GM18507 (cell line): ENCODE results near the gene ATXN1.
"Not testable (repeated sequence)": the region's sequence is repeated elsewhere in the genome, so short reads cannot be mapped to it uniquely, and the experiment has no call there.

ENCODE experiments used
- DNase-seq: peaks from one replicate; pipeline ENCODE4 v3.0.0; 2011; ENCODE audit warnings: low read depth; ENCODE audit not compliant: insufficient read length; ENCODE audit errors: extremely low spot score
- FAIRE-seq: peaks from 2 replicates; lab custom pipeline; 2011; peaks lifted over from hg19 to GRCh38; lab: Jason Lieb, UNC

Gene ATXN1

DNA sequence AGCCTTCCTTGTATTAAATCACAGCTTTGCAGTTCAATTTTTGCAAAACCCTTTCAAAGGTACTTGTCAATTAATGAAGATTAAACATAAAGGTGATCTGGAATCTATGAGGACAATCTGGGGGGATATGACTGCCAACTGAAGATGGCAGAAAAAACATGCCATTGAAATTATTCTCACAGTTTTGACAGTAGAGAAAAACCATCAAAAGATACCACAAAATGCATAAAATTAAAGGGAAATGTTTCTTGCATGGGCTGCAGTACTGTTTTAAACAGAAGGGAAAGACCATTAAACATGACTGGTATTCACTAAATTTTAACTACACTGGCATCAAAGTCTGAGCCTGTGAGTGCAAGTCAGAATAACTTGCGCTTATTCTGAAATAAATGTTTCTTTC is 194.2 kb downstream of the ATXN1 start:
- DNase-seq, result no peak
- no peak for FAIRE-seq

DNA sequence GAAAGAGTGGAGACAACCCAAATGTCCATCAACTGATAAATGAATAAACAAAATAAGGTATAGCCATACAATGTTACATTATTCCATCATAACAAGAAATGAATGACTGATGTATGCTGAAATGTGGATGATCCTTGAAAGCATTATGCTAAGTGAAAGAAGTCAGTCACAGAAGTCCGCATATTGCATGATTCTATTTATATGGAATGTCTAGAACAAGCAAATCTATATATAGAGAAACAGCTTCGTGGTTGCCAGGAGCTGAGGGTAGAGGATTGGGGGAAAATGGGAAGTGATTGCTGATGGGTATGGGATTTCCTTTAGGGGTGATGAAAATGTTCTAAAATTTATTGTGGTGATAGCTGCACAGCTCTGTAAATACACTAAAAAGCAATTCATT is 196.8 kb downstream of the ATXN1 start:
- no peak for FAIRE-seq

DNA sequence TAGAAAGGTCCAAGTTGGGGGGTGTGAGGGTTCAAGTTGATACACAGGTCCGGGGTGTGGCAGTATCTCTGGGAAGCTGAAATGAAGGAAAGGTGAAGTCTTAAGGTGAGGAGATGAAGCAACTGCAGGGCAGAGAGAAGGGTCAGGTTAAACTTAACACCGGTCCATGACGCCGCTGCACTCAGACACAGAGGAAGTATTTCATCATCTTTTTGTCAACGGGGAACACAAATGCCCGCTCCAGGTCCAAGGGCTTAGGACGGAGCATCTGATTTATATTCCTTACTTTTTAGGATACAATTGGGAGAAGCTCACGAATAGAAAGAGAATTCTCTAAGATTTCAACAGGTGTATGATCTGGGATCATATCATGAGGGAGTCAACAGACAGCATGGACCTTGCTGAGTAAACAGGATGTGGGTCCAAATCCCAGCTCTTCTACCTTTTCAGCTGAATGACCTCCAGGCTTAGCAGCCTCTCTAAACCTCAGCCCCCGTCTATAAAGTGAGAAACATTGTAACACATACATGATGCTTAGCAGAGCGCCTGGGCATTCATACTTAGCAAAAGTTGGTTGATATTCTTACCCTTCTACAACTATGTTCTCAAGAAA is 197.5 kb downstream of the ATXN1 start:
- FAIRE-seq (no peak), DNase-seq (no peak)

More for the DNA sequence above, 196.8 kb downstream of the ATXN1 start:
- DNase-seq, result no peak

DNA sequence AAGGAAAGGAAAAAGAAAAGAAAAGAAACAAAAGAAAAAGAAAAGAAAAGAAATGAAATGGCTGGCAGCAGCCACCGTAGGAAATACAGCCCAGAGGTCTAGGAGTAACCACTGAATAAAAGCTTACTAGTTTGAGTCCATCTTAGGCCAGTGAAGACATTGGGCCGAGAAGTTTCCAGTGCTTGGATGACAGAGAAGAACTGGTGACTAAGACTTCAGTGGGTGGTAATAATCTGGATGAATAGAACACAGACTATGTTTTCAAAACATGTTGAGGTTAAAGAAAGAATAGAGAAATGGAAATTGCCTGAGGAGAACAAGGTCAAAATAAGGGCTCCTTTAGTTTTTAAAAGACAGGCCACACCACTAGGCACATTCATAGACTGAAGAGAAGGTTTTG is 198.8 kb downstream of the ATXN1 start:
- FAIRE-seq (no peak), DNase-seq (no peak)

DNA sequence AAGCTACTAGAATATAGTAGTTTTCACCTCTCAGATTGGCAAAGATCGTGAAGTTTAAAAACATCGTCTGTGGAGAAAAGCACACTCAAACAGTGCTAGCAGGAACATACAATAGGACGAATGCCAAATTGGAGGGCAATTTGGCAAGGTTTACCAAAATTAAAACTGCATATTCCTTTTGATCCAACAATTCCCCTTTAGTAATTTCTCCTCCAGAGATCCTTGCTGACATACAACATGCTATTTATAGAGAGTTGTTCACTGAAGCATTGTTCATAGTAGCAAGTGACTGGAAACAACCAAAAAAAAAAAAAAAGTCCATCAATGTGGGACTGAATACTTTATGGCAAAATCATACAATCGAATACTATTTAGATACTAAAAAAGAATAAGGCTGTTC is 202.2 kb downstream of the ATXN1 start:
- FAIRE-seq (no peak), DNase-seq (no peak)

DNA sequence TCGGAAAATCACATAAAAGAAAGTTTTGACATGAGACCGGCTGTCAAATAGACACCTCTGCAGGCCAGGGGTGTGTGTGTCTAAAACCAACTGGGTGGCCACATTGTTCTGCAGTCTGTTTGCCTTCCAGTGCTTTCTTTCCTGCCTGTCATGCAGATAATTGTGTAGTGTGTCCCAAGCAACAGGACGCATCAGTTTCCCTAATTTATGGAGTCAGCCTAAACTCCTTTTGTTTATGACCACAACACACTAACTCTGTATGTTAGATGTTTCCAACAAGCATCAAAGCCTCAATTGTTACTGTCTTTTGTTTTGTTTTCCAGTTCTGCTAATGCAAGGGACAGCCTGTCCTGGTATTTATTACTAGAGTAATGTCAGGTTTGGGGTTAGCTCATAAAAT is 205.7 kb downstream of the ATXN1 start:
- no peak for DNase-seq
- FAIRE-seq, result no peak

DNA sequence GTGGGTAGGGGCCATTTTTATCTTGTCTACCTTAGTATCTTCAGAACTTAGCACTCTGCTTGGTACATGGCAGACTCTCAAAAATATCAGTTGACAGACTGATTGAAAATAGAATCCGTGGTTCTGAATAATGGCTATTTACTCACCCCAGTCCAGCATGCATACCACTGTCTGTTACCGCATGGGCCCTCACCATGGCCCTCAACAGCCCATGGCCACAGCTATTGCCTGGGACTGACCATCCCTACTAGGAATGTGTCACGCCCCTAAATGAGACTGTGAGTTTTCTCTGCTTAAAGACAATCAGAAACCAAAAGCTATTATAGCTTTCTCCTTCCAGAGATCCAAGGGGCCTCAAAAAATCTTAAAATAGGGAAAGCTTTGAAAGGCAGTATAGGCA is 207.7 kb downstream of the ATXN1 start:
- FAIRE-seq (no peak), DNase-seq (no peak)

DNA sequence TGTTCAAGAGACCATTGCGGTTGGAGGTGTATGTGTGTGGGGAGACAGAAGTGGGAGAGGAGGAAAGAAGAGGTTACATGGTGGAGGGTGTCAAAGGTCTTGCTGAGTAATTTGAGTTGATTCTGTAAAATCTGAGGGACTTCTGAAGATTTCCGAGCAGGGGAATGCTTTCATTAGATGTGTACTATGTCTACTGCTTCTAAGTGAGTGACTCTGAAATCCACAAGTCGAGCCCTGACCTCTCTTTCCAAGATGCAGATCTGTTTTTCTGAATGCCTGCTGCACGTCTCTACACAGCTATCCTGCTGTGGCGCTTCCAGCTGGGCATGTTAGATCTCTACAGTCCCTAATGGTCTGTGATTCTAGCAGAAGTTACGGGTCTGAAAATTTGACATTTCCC is 209.8 kb downstream of the ATXN1 start:
- no peak for DNase-seq
- no peak for FAIRE-seq

DNA sequence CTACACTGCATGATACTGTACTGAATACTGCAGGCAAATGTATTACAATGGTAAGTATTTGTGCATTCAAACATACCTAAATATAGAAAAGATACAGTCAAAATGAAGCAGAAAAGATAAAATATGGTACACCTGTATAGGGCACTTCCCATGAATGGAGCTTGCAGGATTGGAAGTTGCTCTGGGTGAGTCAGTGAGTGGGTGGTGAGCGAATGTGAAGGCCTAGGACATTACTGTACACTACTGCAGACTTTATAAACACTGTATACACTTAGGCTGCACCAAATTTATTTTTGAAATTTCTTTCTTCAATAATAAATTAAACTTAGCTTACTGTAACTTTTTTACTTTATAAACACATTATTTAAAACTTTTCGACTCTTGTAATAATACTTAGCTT is 213.1 kb downstream of the ATXN1 start:
- no peak for FAIRE-seq
- no peak for DNase-seq

DNA sequence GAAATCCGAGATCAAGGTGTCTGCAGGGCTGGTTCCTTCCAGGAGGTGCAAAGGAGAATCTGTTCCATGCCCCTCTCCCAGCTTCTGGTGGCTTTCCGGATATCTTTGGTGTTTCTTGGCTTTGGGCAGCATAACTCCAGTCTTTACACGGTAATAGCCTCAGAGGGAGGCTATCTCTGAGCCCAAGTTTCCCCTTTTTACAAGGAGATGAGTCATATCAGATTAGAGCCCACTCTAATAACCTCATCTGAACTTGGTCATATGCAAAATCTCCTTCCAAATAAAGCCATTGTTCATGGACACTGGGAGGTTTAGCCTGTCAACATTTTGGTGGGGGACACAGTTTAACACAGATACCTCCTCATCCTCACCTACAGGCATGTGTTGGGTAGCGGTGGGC is 213.7 kb downstream of the ATXN1 start:
- DNase-seq, result no peak
- no peak for FAIRE-seq

DNA sequence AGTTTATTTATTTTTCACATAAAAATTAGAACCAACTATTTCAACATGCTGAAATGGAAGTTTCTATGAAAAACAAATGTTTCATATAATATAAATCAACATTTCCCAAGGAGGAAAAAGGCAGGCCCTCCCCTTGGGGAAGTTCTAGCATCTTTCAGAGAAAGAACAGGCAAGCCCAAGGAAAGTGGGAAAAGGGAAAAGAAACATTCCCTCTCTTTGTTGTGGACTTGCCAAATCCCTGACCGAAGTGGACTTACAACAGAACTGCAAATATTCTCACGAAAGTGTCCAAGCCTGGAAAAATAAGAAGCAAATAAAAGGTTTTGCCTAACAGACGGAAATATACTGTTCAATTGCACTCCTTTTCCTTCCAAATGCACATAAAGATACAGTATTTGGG is 214.4 kb downstream of the ATXN1 start:
- no peak for DNase-seq
- no peak for FAIRE-seq

DNA sequence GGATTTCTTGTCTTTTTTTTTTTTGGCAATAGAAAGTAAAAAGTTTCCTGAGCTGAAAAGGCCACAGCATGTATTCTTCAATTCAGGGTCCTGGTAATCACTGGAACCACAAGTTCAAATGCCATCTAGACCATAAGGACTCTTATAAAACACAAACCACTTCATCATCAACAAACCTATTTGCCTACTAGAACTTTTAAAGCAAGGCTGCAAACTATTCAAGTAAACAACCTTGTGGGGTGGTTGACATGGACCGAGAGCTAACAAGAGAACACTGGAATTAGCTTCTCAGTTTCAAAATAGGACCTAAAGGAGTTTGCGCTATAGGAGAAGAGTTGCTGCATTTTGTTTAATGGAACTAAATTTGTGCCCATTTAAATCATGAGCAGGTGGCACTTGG is 215.9 kb downstream of the ATXN1 start:
- FAIRE-seq (no peak), DNase-seq (no peak)

DNA sequence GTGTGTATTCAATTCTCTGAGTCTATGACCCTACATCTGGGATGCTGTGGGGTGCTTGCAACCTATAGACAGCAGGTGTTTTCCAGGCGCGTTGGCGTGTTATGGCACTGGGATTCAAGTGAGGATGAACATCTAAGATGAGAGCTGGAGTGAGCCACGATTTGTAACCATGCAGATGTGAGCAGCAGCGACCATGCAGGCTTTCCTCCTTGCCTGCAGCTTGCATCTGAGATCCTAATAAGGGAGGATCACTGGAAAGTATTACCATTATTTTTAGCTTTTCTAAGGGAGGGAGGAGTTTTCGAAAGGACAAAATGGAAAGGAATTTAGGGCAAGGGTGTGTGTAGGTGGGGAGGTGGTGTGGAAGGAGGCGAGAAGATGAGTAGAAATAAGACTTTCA is 216.7 kb downstream of the ATXN1 start:
- DNase-seq (no peak), FAIRE-seq (no peak)

DNA sequence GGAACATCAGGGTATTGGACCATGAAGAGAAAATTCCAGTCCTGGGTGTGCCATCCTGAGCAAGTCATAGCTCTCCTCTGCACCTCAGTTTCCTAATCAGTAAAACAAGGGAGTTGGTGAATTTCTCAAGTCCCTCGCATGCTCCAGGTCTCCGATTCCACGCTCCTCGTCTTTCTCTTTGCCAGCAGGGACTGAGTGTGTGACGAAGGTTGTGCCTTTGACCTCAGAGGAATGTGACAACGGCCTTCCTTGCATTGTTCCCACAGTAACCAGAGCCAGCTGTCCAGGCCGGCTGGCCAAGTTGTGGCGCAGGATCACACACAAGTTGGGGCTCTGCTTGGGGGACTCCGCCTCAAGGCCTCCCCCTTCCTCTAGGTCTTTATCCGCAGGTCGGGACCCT is 217.3 kb downstream of the ATXN1 start:
- DNase-seq, result no peak
- FAIRE-seq, result no peak

DNA sequence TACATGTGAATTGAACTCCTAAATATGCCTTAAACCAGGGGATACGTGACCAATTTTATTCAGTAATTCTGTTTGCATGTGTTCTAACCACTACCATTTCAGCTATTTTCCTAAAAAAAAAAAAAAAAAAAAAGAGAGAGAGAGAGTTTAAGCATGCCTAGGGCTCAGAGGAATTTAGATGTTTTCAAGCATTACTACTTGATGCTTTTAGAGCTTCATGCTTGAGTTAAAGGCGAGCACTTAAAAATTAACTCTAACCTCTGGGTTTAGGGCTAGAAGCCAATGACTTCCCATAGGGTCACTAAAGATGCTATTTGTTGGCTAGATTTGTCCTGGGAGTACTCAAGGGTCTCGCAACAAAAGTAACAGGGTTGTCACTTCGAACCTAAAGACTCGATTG is 217.7 kb downstream of the ATXN1 start:
- DNase-seq, result no peak
- no peak for FAIRE-seq

DNA sequence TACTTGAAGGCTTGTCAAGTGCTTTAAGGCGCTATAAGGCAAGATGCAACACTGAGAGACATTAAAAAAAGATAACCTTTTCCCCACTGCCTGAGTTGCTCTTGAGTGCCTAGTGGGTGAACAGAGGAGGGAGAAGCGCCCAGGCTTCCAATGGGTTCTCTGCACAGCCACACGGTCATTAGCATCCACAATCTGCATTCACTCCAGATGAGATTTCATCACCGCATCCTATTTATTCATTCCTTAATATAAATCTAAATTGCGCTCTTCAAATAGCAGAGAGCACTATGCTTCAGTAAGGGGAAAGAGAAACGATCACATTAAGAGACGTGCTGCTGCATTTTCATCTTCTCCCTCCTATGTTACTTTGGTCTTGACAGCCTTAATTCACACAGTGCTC is 219.2 kb downstream of the ATXN1 start:
- no peak for FAIRE-seq
- no peak for DNase-seq

DNA sequence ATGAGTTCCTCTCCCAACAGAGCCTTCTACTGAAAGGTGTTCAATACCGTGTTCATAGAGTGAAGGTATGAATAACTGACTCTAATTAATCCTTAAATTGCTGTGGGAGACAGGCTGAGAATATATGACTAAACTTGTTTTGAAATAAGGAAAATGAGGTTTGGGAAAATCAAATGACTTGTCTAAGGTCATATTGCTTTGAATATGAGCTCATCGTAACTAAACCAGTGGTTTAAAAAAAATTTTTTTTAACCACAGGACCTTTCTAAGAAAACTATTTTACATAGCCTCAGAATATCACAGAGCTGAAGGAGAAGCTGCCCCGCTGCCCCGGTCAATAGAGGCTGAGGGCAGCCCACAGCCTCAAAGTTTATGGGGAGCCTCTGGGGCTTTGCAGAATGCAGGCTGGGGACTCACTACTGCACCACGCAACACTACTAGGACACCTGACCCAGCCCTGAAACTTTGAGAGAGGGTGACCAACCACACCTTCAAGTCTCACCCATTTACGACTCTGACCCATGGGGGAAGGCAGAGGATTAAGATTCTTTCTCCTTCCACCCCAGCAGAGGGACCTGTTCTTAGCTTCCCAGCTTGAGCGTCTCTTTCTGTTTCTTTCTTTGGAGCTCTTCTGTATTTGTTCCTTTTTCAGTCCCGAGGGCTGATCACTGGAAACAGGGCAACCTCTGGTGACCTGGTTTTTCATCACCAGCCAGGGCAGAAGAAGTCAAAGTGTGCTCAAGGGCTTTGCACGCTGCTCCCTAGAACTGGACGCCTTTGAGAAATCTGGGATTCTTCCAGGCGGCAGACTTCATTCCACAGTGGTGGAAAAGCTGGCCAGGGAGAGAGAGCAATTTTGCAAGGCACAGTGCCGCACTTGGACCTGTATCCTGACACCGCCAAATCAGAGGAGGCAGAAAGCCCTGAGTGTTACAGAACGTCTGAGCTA is 220.2 kb downstream of the ATXN1 start:
- DNase-seq (no peak), FAIRE-seq (peak; percentile 66)

DNA sequence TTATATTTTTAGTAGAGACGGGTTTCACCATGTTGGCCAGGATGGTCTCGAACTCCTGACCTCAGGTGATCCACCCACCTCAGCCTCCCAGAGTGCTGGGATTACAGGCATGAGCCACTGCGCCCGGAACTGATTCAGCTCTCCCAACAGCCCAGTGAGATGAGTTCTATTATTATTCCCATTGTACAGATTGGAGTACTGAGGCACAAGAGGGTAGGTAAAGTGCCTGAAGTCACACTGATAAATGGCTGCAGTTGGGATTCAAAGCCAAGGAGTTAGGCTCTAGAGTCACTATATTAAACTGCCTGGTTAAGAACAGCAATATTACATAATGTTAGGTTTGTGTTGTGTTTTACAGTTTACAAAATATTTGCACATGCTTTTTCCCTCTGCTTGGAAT is 220.9 kb downstream of the ATXN1 start:
- not testable (repeated sequence) for FAIRE-seq, DNase-seq

DNA sequence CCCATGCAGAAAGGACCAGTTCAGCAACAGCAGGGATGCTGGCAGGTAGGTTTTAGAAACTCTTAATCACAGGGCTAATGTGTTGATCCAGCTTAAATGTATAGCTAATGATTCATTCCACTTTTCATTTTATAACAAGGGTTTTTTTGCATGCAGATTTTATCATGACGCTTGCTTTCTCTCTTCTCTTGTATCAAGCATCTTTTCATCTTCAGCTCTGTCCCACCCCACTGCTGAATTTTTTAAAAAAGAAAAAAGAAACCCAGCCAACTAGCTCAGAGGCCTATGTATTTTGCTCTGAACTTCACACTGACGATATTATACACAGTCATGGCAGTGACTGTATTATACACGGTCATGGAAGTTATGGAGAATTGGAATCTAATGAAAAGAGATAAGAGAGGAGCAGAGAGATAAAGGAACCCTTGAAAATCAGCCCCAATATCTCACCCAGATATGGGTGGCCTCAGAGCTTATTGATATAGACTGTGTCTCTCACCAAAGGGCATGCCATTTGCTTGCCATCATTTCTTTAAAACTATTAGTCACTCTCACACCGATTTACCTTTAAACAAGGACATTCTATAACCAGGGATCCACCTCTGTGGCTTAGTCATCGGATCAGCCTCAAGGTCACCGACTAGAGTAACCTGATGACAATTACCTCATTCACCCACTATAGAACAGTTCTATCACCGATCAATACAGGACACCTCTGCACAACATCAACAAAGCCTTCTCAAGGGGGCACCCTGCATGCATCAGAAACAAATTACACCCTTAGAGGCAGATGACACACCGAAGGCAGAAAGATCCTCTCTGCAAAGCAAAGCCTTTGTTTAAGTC is 222.0 kb downstream of the ATXN1 start:
- DNase-seq (no peak), FAIRE-seq (no peak)

DNA sequence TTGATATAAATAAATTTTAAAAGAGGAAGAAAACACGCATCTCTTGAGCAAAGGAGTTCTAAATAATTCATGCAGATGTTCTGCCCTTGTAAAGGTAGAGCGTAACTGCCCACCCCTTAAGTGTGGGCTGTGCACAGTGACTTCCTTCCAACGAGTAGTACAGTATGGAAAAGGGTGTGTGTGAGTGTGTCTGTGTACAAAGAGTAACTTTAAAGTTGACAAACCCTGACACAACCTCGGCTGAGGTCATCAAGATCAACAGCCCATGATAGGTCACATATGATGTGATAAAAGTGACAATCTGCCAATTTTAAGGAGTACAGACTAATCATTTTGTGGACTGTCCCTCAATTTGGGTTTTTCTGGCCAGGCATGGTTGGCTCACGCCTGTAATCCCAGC is 225.7 kb downstream of the ATXN1 start:
- FAIRE-seq, result no peak
- DNase-seq, result no peak
